GOT3 (cell line): ENCODE results near the gene NR1D1.

Experiments used
- DNase-seq: peaks from one replicate; lab custom pipeline; 2025; ENCODE audit warnings: mixed read lengths; lab: John Stamatoyannopoulos, UW

The NR1D1 gene

DNA sequence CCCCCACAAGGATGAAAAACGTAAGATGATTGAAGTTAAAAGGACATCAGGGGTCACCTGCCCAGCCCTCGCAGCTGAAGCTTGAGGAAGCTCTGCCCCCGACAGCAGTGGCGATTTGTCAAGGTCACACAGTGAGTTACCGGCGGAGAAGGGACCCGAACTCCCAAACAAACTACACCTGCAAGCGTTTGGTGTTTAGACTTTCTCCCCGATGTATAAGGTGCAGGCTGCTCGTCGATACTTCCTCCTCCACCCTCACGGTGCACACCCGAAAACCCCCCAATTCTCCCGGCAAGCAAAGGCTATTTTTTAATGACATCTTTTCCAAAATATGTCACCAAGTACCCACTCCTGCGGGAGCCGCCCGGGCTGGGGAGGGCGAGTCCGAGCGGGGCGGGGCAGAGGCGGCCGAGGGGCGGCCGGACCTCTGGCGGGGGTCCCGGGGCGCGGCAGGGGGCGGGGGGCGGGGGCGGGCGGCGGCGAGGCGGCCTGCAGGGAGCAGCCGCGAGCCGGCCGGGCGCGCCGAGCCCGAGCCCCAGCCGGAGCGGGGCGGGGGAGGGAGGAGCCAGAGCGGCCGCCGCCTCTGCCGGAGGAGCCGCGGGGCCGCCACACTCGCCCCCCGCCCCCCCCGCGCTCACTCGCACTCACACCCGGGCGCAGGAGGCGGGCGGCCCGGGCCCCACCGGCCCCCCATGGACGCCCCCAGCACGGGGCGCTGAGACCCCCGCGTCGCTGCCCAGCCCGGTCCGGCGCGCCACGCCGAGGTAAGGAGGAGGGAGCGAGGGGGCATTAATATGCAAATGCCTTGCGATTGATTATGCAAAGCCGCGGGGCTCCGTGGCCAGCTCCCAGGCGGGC, 37.8 kb downstream of the NR1D1 start, which contains the start of gene THRA:
Gene THRA, plus strand, starts transcription at position 637 of the 858 bp plus-strand sequence. CDS start 11,524 bp downstream, outside the sequence.
- no peak for DNase-seq

DNA sequence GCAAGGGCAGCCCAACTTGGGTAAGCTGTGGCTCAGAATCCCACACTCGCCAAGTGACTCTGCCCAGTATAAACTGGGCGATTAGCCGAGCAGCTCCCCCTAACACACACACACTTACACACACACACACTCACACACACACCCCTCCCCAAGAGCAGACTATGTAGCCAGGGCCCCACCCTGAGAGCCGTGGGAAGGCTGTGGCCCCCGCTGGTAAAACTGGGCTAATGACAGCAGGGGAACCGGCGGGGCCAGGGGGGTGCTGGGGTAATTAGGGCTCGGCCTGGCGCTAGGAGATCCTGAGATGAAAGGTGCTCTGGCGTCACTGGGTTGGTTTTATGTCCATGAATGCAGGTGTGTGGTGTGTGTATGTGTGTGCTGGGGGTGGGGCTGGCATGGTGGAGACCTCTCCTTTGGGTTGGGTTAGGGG, 38.8 kb downstream of the NR1D1 start:
- no peak for DNase-seq

DNA sequence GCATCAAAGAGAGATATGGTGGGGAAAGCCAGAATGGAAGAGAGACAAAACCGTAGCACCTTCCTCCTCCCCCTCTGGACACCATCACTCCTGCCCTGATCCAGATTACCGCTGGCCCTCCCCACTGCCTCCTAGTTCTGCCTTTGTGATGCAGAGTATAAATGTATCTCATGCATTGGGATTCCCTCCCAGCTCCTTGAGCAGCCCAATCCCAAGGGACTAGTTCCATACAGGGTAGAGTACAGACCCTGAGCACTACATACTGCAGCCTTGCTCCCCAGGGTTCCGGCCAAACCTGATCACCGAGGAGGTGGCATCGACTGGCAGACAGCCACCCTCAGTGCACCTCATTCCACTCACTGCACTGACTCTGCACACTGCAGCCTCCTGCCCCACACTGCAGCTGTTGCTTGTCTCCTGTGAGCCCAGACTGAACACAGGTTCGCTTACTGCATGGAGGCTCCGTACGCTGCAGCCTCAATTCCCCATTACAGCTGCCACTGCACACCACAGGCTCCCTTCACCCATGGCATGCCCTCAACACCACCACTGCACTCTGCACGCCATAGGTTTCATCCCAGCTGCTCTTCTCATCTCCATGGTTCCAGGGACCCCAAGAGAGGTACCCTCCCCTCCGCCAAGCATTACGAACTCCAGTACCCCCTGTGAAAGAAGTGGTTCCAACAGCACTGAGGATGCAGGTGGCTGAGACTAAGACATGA, 39.3 kb downstream of the NR1D1 start:
- DNase-seq = no peak

DNA sequence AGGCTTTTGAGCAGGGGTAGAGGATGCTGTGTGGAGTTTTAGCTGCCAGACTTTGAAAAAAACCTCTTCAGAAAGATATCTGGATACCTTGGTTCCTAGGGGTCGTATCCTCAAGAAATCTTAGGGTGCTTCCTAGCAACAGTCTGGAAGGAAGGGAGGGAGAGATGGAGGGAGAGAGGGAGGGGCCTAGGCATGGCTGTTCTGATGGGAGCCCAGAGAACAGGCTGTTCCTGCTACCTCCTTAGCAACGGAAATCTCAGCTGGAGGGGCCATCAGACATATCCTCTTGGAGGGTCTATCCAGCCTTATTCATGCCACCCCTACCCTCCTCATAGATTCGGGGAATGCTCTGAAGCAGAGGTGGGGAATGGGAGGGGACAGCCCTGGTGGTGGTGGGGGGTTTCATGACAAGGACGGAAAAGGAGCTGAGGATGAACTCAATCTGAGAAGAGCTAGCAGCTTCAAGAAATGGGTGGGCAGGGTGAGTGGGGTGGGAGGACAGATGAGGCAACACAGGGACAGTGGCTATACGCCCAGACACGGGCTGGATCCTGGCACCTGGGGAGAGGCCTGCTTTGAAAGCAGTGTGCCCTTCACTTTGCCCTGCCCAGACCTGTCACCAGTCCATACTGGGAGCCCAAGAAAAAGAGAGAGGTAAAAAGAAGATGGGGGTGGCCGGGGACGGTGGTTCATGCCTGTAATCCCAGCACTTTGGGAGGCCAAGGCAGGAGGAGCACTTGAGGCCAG, 40.5 kb downstream of the NR1D1 start:
- DNase-seq = no peak

DNA sequence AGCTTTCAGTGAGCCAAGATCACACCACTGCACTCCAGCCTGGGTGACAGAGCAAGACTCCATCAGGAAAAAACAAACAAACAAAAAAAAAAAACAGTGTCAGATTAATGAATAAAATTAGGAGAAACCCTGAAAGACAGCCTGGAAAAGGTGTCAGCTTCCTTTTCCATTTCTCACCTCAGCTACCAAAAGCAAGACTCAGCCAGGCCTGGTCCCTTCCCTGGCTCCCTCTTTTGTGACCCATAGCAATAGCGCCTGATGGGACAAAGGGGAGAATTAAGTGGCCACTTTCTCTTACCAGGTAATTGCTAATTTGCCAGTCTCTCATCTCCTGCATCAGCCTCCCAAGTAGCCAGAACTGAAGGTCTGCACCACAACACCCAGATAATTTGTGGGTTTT, 41.5 kb downstream of the NR1D1 start:
- no peak for DNase-seq

DNA sequence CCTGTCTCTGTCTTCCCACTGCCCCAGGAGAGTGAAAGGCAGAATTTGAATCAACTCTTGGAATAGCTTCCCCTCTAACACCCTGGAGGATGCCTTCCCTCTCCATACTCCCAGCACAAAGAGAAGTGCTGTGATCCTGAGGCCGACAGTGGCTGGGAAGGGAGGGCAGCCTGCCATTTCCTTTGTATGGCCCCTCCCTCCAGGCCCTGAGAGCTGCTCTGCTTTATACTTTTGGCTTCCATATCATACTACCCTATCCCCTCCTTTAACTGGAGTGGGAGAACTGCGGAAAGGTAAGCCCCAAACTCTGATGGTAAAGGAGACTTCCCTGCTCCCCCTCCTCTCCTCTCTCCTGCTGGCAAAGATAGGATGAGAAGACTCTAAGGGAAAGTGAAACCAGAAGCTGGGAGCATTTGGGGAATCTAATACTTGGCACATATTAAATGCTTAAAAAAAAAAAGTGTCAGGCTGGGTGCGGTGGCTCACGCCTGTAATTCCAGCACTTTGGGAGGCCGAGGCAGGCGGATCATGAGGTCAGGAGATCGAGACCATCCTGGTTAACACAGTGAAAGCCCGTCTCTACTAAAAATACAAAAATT, 42.1 kb downstream of the NR1D1 start:
- DNase-seq = no peak

DNA sequence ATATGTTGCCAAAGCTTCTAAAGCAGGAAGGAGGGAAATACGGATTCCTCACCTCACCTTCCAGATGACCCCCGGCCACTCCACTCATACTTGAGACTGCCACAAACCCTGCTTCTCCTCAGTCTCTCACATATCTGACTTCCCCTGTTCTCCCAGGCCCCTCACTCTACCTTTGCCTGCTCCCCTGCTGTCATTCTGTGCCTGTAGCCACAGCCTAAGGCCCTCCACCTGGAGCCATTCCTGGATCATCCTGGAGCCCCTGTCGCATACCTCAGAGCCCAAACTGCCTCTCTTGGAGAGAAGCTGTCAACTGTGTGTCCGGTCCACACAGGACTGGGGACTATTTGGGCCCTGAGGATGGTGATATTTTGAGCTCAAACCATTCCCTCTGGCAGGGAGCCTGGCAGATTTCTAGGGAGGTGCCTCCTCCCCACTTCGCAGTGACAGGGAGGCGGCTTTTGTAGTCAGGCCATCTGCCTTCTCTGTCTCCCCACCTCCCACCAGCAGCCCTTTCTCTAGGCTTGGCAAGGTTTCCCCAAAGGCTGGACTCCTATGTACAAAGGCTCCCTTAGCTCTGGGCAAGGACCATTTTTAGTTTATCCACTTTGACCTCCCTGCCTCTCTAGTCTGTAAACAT, 43.9 kb downstream of the NR1D1 start:
- no peak for DNase-seq
